Stimulated activated naive CD8-positive, alpha-beta T cell treated with anti-CD3 and anti-CD28 coated beads, Interleukin-15, amount 100 ng/mL, for 72 hours (primary cell): Measurements from ENCODE around the gene MOBP.
"Not testable (repeated sequence)": the region's sequence is repeated elsewhere in the genome, so short reads cannot be mapped to it uniquely, and the experiment has no call there.

Source experiments
- ATAC-seq: fragments of 150-1000 bp; cut with Tn5 transposase; 2 replicates; pipeline ENCODE4 v1.10.0; 2021; ENCODE audit warnings: mild to moderate bottlenecking, moderate library complexity
- DNase-seq, 2 donors: peaks; one replicate each; pipeline ENCODE4 v3.0.0; 2021 to 2022
- H3K27ac Mint-ChIP-seq, 2 donors: one replicate each; pipeline ENCODE4 v1.8.0; 2022; ENCODE audit warnings: mild to moderate bottlenecking in 2 of 2, mixed read lengths in 2 of 2, moderate library complexity in 2 of 2
- H3K27me3 Mint-ChIP-seq: one replicate; pipeline ENCODE4 v1.8.0; 2022; ENCODE audit warnings: mixed read lengths
- H3K4me1 Mint-ChIP-seq: one replicate; pipeline ENCODE4 v1.8.0; 2022; ENCODE audit warnings: mild to moderate bottlenecking, mixed read lengths
- H3K4me3 Mint-ChIP-seq, 2 donors: one replicate each; pipeline ENCODE4 v1.8.0; 2022; ENCODE audit warnings: mild to moderate bottlenecking in 2 of 2, mixed read lengths in 2 of 2, moderate library complexity in 1 of 2
- H3K9me3 Mint-ChIP-seq, 2 donors: one replicate each; pipeline ENCODE4 v1.8.0; 2022; ENCODE audit warnings: mixed read lengths in 2 of 2

MOBP gene

GRCh38 chr3:39467394-39468107 is at the start of gene MOBP:
TSS of gene MOBP (plus strand) at chr3:39467680. CDS start at chr3:39502070, 34,390 bp downstream.
- no peak for DNase-seq
- no peak within 1 kb of the TSS for H3K27ac Mint-ChIP-seq
- no peak within 1 kb of the TSS for H3K4me3 Mint-ChIP-seq

GRCh38 chr3:39418556-39419225 is 48.8 kb upstream of the MOBP start:
- not testable (repeated sequence) for ATAC-seq, H3K27ac Mint-ChIP-seq, H3K9me3 Mint-ChIP-seq, DNase-seq, H3K27me3 Mint-ChIP-seq, H3K4me3 Mint-ChIP-seq
- peaks cover 12% of the 10 kb centered on the region for H3K4me1 Mint-ChIP-seq

More at GRCh38 chr3:39467394-39468107, at the start of gene MOBP:
- Mint-ChIP-seq H3K4me1 (no peaks in the 10 kb centered on the region), H3K9me3 (no peaks in the 10 kb centered on the region), H3K27me3 (peaks cover 27% of the 10 kb centered on the region)
- ATAC-seq: no peak

- DNase-seq: no peak
- no peak for ATAC-seq
- Mint-ChIP-seq H3K27me3 (no peaks in the 10 kb centered on the region), H3K27ac (no peak overlapping the region), H3K9me3 (no peaks in the 10 kb centered on the region), H3K4me3 (no peak overlapping the region), H3K4me1 (peaks cover 7% of the 10 kb centered on the region)
These were observed 47.7 kb upstream of the MOBP start for GRCh38 chr3:39419742-39420315.

GRCh38 chr3:39420543-39420942 is 46.9 kb upstream of the MOBP start:
- ATAC-seq: no peak
- no peak overlapping the region for H3K27ac Mint-ChIP-seq
- H3K9me3 Mint-ChIP-seq: no peaks in the 10 kb centered on the region
- H3K4me1 Mint-ChIP-seq: peaks cover 7% of the 10 kb centered on the region
- DNase-seq: no peak
- H3K4me3 Mint-ChIP-seq: no peak overlapping the region
- no peaks in the 10 kb centered on the region for H3K27me3 Mint-ChIP-seq

GRCh38 chr3:39423436-39423970 is 44.0 kb upstream of the MOBP start:
- Mint-ChIP-seq H3K27ac (no peak overlapping the region), H3K9me3 (no peaks in the 10 kb centered on the region)
- no peak for ATAC-seq

GRCh38 chr3:39426312-39426711 is 41.2 kb upstream of the MOBP start:
- DNase-seq: no peak
- Mint-ChIP-seq H3K4me3 (no peak overlapping the region), H3K4me1 (no peaks in the 10 kb centered on the region), H3K27me3 (peaks cover 19% of the 10 kb centered on the region), H3K27ac (no peak overlapping the region), H3K9me3 (no peaks in the 10 kb centered on the region)
- ATAC-seq: no peak

More at GRCh38 chr3:39423436-39423970, 44.0 kb upstream of the MOBP start:
- H3K27me3 Mint-ChIP-seq: no peaks in the 10 kb centered on the region
- DNase-seq: no peak
- H3K4me1 Mint-ChIP-seq: no peaks in the 10 kb centered on the region
- no peak overlapping the region for H3K4me3 Mint-ChIP-seq

- DNase-seq (no peak), ATAC-seq (no peak)
- Mint-ChIP-seq H3K27ac (no peak overlapping the region), H3K4me1 (no peaks in the 10 kb centered on the region), H3K9me3 (no peaks in the 10 kb centered on the region), H3K4me3 (no peak overlapping the region), H3K27me3 (peaks cover 19% of the 10 kb centered on the region)
These were observed 40.0 kb upstream of the MOBP start for GRCh38 chr3:39427506-39427905.

GRCh38 chr3:39428745-39429201 is 38.7 kb upstream of the MOBP start:
- no peak for DNase-seq
- no peak overlapping the region for H3K27ac Mint-ChIP-seq
- ATAC-seq: no peak
- no peaks in the 10 kb centered on the region for H3K4me1 Mint-ChIP-seq
- no peaks in the 10 kb centered on the region for H3K9me3 Mint-ChIP-seq
- no peak overlapping the region for H3K4me3 Mint-ChIP-seq
- H3K27me3 Mint-ChIP-seq: peaks cover 19% of the 10 kb centered on the region

GRCh38 chr3:39429466-39429865 is 38.0 kb upstream of the MOBP start:
- ATAC-seq (no peak), DNase-seq (no peak)
- Mint-ChIP-seq H3K4me3 (no peak overlapping the region), H3K27ac (no peak overlapping the region), H3K9me3 (no peaks in the 10 kb centered on the region), H3K27me3 (peaks cover 19% of the 10 kb centered on the region), H3K4me1 (no peaks in the 10 kb centered on the region)

GRCh38 chr3:39432342-39432741 is 35.1 kb upstream of the MOBP start:
- Mint-ChIP-seq H3K9me3 (no peaks in the 10 kb centered on the region), H3K4me3 (no peak overlapping the region), H3K27ac (no peak overlapping the region), H3K4me1 (peaks cover 6% of the 10 kb centered on the region), H3K27me3 (peaks cover 19% of the 10 kb centered on the region)
- ATAC-seq: no peak
- DNase-seq: no peak

- no peak overlapping the region for H3K4me3 Mint-ChIP-seq
- no peaks in the 10 kb centered on the region for H3K9me3 Mint-ChIP-seq
- H3K27me3 Mint-ChIP-seq: peaks cover 19% of the 10 kb centered on the region
- H3K27ac Mint-ChIP-seq: no peak overlapping the region
- no peak for DNase-seq
- peaks cover 6% of the 10 kb centered on the region for H3K4me1 Mint-ChIP-seq
- no peak for ATAC-seq
These were observed 33.8 kb upstream of the MOBP start for GRCh38 chr3:39433642-39434041.

GRCh38 chr3:39434574-39434973 is 32.9 kb upstream of the MOBP start:
- H3K4me1 Mint-ChIP-seq: peaks cover 6% of the 10 kb centered on the region
- no peaks in the 10 kb centered on the region for H3K9me3 Mint-ChIP-seq
- ATAC-seq (peak; percentile 89), DNase-seq (peak in 1 of 2 donors; percentile 20)
- H3K27ac Mint-ChIP-seq: peak overlapping the region in 1 of 2 donors; percentile 83
- peaks cover 15% of the 10 kb centered on the region for H3K27me3 Mint-ChIP-seq
- no peak overlapping the region for H3K4me3 Mint-ChIP-seq

- Mint-ChIP-seq H3K4me3 (no peak overlapping the region), H3K9me3 (no peaks in the 10 kb centered on the region), H3K27ac (peak overlapping the region in 1 of 2 donors; percentile 55), H3K4me1 (peaks cover 6% of the 10 kb centered on the region), H3K27me3 (peaks cover 9% of the 10 kb centered on the region)
- DNase-seq: no peak
- ATAC-seq: peak; percentile 11
These were observed 32.3 kb upstream of the MOBP start for GRCh38 chr3:39435006-39435748.

- H3K9me3 Mint-ChIP-seq: no peaks in the 10 kb centered on the region
These were observed 28.6 kb upstream of the MOBP start for GRCh38 chr3:39438880-39439279.

GRCh38 chr3:39440316-39440715 is 27.2 kb upstream of the MOBP start:
- no peaks in the 10 kb centered on the region for H3K27me3 Mint-ChIP-seq
- no peak for DNase-seq
- H3K27ac Mint-ChIP-seq: no peak overlapping the region
- ATAC-seq: no peak
- peaks cover under 1% of the 10 kb centered on the region for H3K4me1 Mint-ChIP-seq
- no peaks in the 10 kb centered on the region for H3K9me3 Mint-ChIP-seq
- no peak overlapping the region for H3K4me3 Mint-ChIP-seq

More at GRCh38 chr3:39438880-39439279, 28.6 kb upstream of the MOBP start:
- ATAC-seq: no peak
- H3K4me1 Mint-ChIP-seq: peaks cover 6% of the 10 kb centered on the region
- no peak overlapping the region for H3K4me3 Mint-ChIP-seq
- DNase-seq: no peak
- H3K27ac Mint-ChIP-seq: no peak overlapping the region
- H3K27me3 Mint-ChIP-seq: no peaks in the 10 kb centered on the region
